Kidney (tissue), 14 donors: ENCODE measurements around the gene TSPOAP1. TPM values are rescaled to one million over a fixed set of nuclear protein-coding genes. Genes with fewer than 3 reads are reported as not detected.

Experiments used
- DNase-seq, 5 donors: peaks; one replicate each; pipeline ENCODE4 v3.0.0-alpha.2; 2013 to 2020
- FAIRE-seq: peaks from 2 replicates; lab custom pipeline; 2012; peaks lifted over from hg19 to GRCh38; lab: Jason Lieb, UNC
- H3K27ac ChIP-seq, 2 donors: one replicate each; pipeline ENCODE4 v1.7.0; 2013; ENCODE audit warnings: low read depth in 2 of 2, low read length in 2 of 2, inconsistent platforms in 1 of 2
- H3K27me3 ChIP-seq: one replicate; pipeline ENCODE4 v1.7.1; 2013; ENCODE audit warnings: low read length, inconsistent platforms; ENCODE audit not compliant: control insufficient read depth, insufficient read depth
- H3K36me3 ChIP-seq, 3 donors: one replicate each; pipeline versions ENCODE4 v1.7.0 to v1.7.1; 2013; ENCODE audit warnings: low read length in 3 of 3, control low read depth in 1 of 3, inconsistent platforms in 1 of 3; ENCODE audit not compliant: insufficient read depth in 3 of 3, control insufficient read depth in 2 of 3
- H3K4me1 ChIP-seq, 3 donors: one replicate each; pipeline versions ENCODE4 v1.7.0 to v1.7.1; 2013; ENCODE audit warnings: low read length in 3 of 3, inconsistent platforms in 1 of 3, low read depth in 1 of 3; ENCODE audit not compliant: control insufficient read depth in 2 of 3, insufficient read depth in 2 of 3
- H3K4me3 ChIP-seq, 3 donors: one replicate each; pipeline versions ENCODE4 v1.7.0 to v1.8.1; 2013; ENCODE audit warnings: low read length in 3 of 3, control low read depth in 1 of 3, inconsistent platforms in 1 of 3
- H3K9ac ChIP-seq, 3 donors: one replicate each; pipeline versions ENCODE4 v1.7.0 to v1.7.1; 2013; ENCODE audit warnings: low read length in 3 of 3, control low read depth in 1 of 3, inconsistent platforms in 1 of 3
- H3K9me3 ChIP-seq, 3 donors: one replicate each; pipeline versions ENCODE4 v1.7.0 to v1.7.1; 2013; ENCODE audit warnings: low read length in 3 of 3, control low read depth in 1 of 3, inconsistent platforms in 1 of 3; ENCODE audit not compliant: control insufficient read depth in 2 of 3, insufficient read depth in 1 of 3
- CTCF ChIP-seq: IDR thresholded peaks from 3 replicates; pipeline ENCODE4 v1.5.1; 2012; ENCODE audit warnings: mild to moderate bottlenecking, moderate library complexity, borderline replicate concordance; ENCODE audit not compliant: insufficient read depth; ENCODE audit errors: extremely low read depth
- intact Hi-C: fragments of 100-400 bp; cut with DNase I; formaldehyde crosslinking; loops from one replicate; pipeline ENCODE4 v1.11.1; 2022
- polyA plus RNA-seq: library from polyadenylated mRNA; stranded (reverse); fragments of 350-450 nt; fragmentation: Illumina TruSeq; extraction: RNeasy Lipid Tissue Mini Kit (QIAGEN cat#74804); gene quantifications from one replicate; pipeline ENCODE4 v1.2.3, GENCODE V29; 2014; ENCODE audit warnings: low read depth, low replicate concordance; ENCODE audit not compliant: insufficient read depth
- total RNA-seq: library from RNA; stranded (reverse); fragmentation: NEBNext Ultra II Directional; extraction: Animal tissue kit (Norgen Biotek cat#: 25700); gene quantifications from one replicate; pipeline ENCODE4 v1.2.1, GENCODE V29; 2021
- donor health status: control.
- donor health status: control.
- donor health status: control.
- donor health status: control.
- donor health status: control.
- donor health status: DM: yes; HTN: yes; CAD: no.
- donor health status: Normal renal cell carcinoma (clear cell type).

Gene TSPOAP1
- total and polyA plus RNA-seq, 2 donors from 2014 or later: 12.5 to 30.6 TPM

GRCh38 chr17:58323366-58324055 is 5.1 kb downstream of the TSPOAP1 start:
- Histone ChIP-seq H3K4me1 (peaks cover 0 to 9% (median 0%) of the 10 kb centered on the region in 3 donors), H3K9ac (peak overlapping the region in 2 of 3 donors; percentile 79 to 88), H3K27me3 (no peaks in the 10 kb centered on the region), H3K9me3 (no peaks in the 10 kb centered on the region), H3K27ac (no peak overlapping the region), H3K36me3 (peaks cover 0 to 4% (median 3%) of the 10 kb centered on the region in 3 donors), H3K4me3 (peak overlapping the region; percentile 58 to 74 (median 70))
- no peak for TF ChIP-seq CTCF
- FAIRE-seq (no peak), DNase-seq (peak in 1 of 5 donors; percentile 66)
- intact Hi-C loops: no loop called here

GRCh38 chr17:58322581-58323185 is 5.9 kb downstream of the TSPOAP1 start:
- Histone ChIP-seq H3K27ac (no peak overlapping the region), H3K27me3 (no peaks in the 10 kb centered on the region), H3K9ac (no peak overlapping the region), H3K9me3 (no peaks in the 10 kb centered on the region), H3K4me3 (no peak overlapping the region), H3K4me1 (peaks cover 0 to 9% (median 0%) of the 10 kb centered on the region in 3 donors), H3K36me3 (peaks cover 0 to 4% (median 3%) of the 10 kb centered on the region in 3 donors)
- DNase-seq (peak in 1 of 5 donors; percentile 61), FAIRE-seq (no peak)
- no peak for TF ChIP-seq CTCF
- intact Hi-C loops: no loop called here

GRCh38 chr17:58321571-58322525 is 6.7 kb downstream of the TSPOAP1 start:
- intact Hi-C loops: no loop called here

More at GRCh38 chr17:58321571-58322525, 6.7 kb downstream of the TSPOAP1 start:
- Histone ChIP-seq H3K36me3 (peaks cover 0 to 4% (median 3%) of the 10 kb centered on the region in 3 donors), H3K27me3 (no peaks in the 10 kb centered on the region), H3K4me3 (no peak overlapping the region), H3K4me1 (peaks cover 0 to 9% (median 0%) of the 10 kb centered on the region in 3 donors), H3K27ac (no peak overlapping the region), H3K9me3 (no peaks in the 10 kb centered on the region), H3K9ac (no peak overlapping the region)
- FAIRE-seq (no peak), DNase-seq (peak in 2 of 5 donors; percentile 22 to 56)
- no peak for TF ChIP-seq CTCF
